GM12865 (cell line): ENCODE results near the gene STARD10.

Experiments
- DNase-seq: peaks from one replicate; pipeline ENCODE4 v3.0.0; 2010; ENCODE audit warnings: low read depth
- H3K4me3 ChIP-seq: 2 replicates; pipeline ENCODE4 v1.5.1; 2011; ENCODE audit warnings: mild to moderate bottlenecking, low read depth, low read length, control low read depth
- TF ChIP-seq, protein P1 (sequence below): IDR thresholded peaks from 2 replicates; pipeline ENCODE4 v1.5.1; 2011; ENCODE audit warnings: low read length, control low read depth, low read depth, inconsistent platforms; ENCODE audit not compliant: insufficient read depth; ENCODE audit errors: missing control alignments

STARD10 gene, protein sequence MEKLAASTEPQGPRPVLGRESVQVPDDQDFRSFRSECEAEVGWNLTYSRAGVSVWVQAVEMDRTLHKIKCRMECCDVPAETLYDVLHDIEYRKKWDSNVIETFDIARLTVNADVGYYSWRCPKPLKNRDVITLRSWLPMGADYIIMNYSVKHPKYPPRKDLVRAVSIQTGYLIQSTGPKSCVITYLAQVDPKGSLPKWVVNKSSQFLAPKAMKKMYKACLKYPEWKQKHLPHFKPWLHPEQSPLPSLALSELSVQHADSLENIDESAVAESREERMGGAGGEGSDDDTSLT

DNA sequence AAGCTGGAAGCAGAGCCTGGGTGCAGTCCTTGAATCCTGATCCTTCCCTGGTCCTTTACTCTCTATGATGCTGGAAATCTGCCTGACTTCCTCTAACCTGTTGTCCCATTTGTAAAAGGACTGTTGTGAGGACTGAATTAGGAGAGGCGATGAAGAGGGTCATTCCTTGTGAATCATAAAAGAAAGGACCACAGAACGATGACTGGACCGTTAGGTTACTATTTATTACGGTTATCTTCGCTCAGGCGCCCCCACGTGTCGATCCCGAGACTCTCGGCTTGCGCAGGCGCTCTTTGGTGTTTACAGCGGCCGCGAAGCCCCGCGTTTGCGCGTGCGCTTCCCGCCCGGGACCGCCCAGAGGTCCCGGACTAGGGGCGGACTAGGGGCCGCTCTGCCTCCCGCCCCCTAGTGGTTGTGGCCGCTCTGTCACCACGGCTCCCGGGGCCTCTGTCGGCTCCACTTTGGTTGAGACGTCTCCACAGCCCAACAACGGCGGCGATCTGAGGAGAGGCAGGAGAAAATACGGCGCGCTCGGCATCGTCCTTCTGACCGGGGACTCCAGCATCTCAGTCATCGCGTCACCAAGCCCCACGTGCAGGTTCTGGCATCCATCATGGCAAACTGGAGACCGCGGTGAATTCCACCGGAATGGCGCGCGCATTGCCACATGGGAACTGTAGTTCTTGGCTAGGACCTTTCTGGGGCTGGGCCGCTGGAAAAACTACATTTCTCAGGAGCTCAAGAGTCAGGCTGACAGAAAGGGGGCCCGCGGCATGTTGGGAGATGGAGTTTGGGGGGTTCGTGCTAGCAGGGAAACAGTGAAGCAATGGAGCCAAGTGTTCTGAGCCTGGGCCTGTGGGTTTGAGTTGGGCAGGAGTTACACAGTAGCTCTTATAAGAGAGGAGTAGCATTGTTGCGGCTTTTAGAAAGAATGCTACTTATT is at the start of gene STARD10:
TSS of gene STARD10 (minus strand) at position 623 of the 943 bp plus-strand sequence. CDS start 12,866 bp downstream, outside the sequence.
- H3K4me3 ChIP-seq, result peak within 1 kb of the TSS; percentile 85
- peak; percentile 97 for DNase-seq
- TF ChIP-seq, protein P1, sequence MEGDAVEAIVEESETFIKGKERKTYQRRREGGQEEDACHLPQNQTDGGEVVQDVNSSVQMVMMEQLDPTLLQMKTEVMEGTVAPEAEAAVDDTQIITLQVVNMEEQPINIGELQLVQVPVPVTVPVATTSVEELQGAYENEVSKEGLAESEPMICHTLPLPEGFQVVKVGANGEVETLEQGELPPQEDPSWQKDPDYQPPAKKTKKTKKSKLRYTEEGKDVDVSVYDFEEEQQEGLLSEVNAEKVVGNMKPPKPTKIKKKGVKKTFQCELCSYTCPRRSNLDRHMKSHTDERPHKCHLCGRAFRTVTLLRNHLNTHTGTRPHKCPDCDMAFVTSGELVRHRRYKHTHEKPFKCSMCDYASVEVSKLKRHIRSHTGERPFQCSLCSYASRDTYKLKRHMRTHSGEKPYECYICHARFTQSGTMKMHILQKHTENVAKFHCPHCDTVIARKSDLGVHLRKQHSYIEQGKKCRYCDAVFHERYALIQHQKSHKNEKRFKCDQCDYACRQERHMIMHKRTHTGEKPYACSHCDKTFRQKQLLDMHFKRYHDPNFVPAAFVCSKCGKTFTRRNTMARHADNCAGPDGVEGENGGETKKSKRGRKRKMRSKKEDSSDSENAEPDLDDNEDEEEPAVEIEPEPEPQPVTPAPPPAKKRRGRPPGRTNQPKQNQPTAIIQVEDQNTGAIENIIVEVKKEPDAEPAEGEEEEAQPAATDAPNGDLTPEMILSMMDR, result peak; percentile 97

- no peak overlapping the region for H3K4me3 ChIP-seq
- no peak for DNase-seq
- TF ChIP-seq, protein P1, result no peak
Measured at GRCh38 chr11:72842653-72843330, 48.9 kb upstream of the STARD10 start.

- DNase-seq, result no peak
- H3K4me3 ChIP-seq, result no peak overlapping the region
- TF ChIP-seq, protein P1, result no peak
Measured at GRCh38 chr11:72842126-72842525, 48.3 kb upstream of the STARD10 start.

- no peak overlapping the region for H3K4me3 ChIP-seq
- TF ChIP-seq, protein P1, result no peak
- no peak for DNase-seq
Measured at GRCh38 chr11:72841397-72841796, 47.5 kb upstream of the STARD10 start.

DNA sequence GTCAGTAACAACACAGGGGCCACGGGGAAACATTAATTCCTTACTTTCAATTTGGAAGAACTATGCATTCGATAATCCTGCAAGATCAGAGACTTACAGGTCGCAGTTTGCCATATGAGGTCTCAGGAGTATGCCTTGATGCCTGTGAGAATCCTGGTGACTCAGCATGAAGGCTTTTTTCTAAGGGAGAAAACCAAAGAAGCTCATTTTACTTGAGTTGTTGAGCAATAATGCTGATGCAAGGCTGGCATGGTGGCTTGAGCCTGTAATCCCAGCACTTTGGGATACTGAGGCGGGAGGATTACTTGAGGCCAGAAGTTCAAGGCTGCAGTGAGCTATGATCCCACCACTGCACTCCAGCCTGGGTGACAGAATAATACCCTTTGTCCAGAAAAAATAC is 46.9 kb upstream of the STARD10 start:
- TF ChIP-seq, protein P1, result no peak
- H3K4me3 ChIP-seq, result no peak overlapping the region
- DNase-seq, result no peak

- TF ChIP-seq, protein P1, result no peak
- DNase-seq, result no peak
- H3K4me3 ChIP-seq, result no peak overlapping the region
Measured at GRCh38 chr11:72838691-72839305, 45.0 kb upstream of the STARD10 start.
